ENCODE data around the gene TNP1.

TNP1 gene

DNA sequence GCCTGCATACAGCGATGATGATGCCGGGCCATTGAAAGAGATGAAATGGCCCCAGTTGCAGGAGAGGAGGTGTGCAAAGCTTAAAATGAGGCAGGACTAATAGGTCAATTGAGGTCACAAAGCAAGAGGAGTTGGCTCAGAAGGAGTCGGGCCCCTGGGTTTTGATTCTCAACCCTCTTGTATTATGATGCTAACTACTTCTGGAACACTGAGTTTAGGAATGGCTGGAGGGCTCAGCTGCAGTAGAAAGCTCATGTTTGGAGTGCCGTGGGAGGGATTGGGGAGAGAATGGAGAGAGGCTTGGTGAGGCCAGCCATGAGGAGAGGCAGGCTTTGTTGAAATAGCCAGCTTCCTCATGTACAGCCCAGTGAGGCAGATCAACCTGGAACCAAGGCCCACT, 4.8 kb downstream of the TNP1 start:
- TF ChIP-seq, protein P1, sequence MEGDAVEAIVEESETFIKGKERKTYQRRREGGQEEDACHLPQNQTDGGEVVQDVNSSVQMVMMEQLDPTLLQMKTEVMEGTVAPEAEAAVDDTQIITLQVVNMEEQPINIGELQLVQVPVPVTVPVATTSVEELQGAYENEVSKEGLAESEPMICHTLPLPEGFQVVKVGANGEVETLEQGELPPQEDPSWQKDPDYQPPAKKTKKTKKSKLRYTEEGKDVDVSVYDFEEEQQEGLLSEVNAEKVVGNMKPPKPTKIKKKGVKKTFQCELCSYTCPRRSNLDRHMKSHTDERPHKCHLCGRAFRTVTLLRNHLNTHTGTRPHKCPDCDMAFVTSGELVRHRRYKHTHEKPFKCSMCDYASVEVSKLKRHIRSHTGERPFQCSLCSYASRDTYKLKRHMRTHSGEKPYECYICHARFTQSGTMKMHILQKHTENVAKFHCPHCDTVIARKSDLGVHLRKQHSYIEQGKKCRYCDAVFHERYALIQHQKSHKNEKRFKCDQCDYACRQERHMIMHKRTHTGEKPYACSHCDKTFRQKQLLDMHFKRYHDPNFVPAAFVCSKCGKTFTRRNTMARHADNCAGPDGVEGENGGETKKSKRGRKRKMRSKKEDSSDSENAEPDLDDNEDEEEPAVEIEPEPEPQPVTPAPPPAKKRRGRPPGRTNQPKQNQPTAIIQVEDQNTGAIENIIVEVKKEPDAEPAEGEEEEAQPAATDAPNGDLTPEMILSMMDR (IDR thresholded peaks at IDR 0.05; ENCODE audit: unreplicated experiment in 3 of 3) = no peak
- Mint-ChIP-seq H3K27me3 (ENCODE audit: low read depth) (peaks cover 12% of the 10 kb centered on the region), H3K36me3 (ENCODE audit: low read depth) (no peaks in the 10 kb centered on the region), H3K4me3 (no peak overlapping the region), H3K9me3 (no peaks in the 10 kb centered on the region), H3K4me1 (peaks cover 68% of the 10 kb centered on the region), H3K27ac (no peak overlapping the region)

DNA sequence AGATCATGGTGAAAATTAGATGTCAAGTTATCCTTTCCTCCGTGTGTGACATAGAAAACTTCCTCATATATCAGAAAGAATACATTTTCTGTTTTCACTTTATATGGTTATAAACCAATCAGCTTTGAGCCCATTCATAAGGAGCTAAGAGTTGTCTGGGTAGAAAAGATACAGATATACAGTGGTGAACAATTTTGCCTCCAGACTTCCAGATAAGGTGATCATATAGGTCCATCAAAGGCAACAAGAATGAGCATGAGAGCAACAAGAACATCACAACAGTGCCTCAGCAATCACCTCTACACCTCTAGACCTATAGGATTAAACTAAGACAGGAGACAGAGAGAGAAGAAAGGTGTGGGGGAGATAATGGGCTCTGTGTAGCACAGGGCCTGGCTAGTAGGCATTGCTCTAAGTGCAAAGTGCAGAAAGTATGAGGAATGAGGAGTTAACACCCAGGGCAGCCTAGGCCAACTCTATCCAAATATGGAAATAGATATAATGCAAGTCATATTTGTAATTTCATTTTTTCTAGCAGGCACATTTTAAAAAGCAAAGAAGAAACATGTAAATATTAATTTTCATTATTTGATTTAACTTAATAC, 8.3 kb downstream of the TNP1 start:
- peaks cover 7% of the 10 kb centered on the region for H3K27me3 Mint-ChIP-seq (ENCODE audit: low read depth)
- H3K4me1 Mint-ChIP-seq = peaks cover 43% of the 10 kb centered on the region
- no peaks in the 10 kb centered on the region for H3K36me3 Mint-ChIP-seq (ENCODE audit: low read depth)
- peak overlapping the region; percentile 4 to 74 (median 6) for H3K27ac Mint-ChIP-seq
- no peak overlapping the region for H3K4me3 Mint-ChIP-seq
- no peaks in the 10 kb centered on the region for H3K9me3 Mint-ChIP-seq
- TF ChIP-seq, protein P1 (IDR thresholded peaks at IDR 0.05; ENCODE audit: unreplicated experiment in 3 of 3) = no peak

DNA sequence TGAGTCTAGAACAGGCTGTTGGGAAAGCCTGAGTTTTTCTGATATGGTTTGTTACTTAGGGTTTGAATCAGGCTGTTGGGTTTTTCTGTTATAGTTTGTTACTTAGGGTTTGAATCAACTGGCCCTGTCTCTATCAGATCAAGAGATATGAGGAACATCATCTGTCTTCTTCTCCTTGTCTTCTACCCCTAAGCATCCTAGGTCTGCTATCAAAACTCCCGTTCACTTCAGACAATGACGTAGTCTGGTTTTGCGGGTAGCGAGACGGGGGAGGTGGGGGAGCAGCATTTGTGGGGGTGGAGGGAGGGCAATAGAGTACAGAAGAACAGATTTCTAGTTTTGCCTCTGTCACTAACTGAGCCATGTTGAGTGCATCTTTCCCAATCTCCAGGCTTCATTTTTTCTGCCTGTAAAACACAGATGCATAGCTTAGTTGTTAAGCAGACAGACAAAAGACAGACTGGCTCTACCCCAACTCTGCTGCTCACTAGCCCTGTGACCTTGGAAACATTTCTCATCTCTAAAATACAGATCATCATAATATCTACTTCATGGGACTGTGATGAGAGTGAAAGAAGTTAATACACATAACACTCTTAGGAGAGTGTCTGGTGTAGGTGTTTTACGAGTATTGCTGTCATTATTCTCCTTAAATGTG, 9.1 kb downstream of the TNP1 start:
- peaks cover 35% of the 10 kb centered on the region for H3K4me1 Mint-ChIP-seq
- peaks cover 7% of the 10 kb centered on the region for H3K27me3 Mint-ChIP-seq (ENCODE audit: low read depth)
- TF ChIP-seq, protein P1 (IDR thresholded peaks at IDR 0.05; ENCODE audit: unreplicated experiment in 3 of 3) = no peak
- no peak overlapping the region for H3K4me3 Mint-ChIP-seq
- peaks cover 3% of the 10 kb centered on the region for H3K9me3 Mint-ChIP-seq
- peak overlapping the region; percentile 4 to 74 (median 6) for H3K27ac Mint-ChIP-seq
- no peaks in the 10 kb centered on the region for H3K36me3 Mint-ChIP-seq (ENCODE audit: low read depth)

DNA sequence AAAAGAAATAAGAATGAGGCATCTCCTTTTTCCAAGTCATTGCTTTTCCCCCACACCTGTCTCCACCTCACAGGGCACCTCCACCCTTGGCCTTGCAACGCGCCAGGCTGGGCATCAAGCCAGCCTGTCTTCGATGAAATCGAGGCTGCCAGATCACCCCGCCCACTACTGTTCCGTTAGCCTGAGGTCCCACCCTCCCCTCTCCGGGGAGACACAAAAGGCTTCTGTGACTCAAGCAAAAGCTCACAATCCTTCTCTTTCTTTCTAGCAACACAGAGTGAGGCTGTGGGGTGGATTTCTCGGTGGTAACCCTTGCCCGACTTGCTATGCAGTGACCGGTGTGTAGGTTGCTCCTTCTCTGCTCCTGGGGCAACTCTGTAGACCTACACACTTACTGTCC, 9.9 kb downstream of the TNP1 start:
- H3K27me3 Mint-ChIP-seq (ENCODE audit: low read depth) = peaks cover 3% of the 10 kb centered on the region
- TF ChIP-seq, protein P1 (IDR thresholded peaks at IDR 0.05; ENCODE audit: unreplicated experiment in 3 of 3) = no peak
- peaks cover 4% of the 10 kb centered on the region for H3K9me3 Mint-ChIP-seq
- H3K27ac Mint-ChIP-seq = peak overlapping the region in 2 of 3 experiments; percentile 41 to 74
- H3K36me3 Mint-ChIP-seq (ENCODE audit: low read depth) = no peaks in the 10 kb centered on the region
- no peak overlapping the region for H3K4me3 Mint-ChIP-seq
- peaks cover 32% of the 10 kb centered on the region for H3K4me1 Mint-ChIP-seq

DNA sequence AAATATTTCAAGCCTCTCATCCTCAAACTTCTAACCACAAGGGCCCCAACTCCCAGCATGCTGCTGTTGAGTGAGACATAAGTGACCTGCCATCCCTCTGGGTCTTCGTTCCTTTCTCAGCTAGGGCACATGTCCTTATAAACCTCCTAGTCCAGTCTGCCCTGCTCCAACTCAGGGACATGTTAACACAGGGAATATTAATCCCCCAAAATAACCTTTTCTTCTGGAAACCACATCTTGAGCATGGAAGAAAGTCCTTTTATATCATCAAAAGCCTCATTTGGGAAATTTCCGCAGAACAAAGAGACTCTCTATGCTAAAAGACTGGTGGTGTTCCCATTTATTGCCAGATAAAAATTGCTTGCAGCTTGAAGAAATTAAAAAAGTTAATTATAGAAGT, 14.4 kb downstream of the TNP1 start:
- H3K9me3 Mint-ChIP-seq = peaks cover 10% of the 10 kb centered on the region

More for the DNA sequence above, 14.4 kb downstream of the TNP1 start:
- Mint-ChIP-seq H3K4me3 (no peak overlapping the region), H3K27ac (peak overlapping the region in 1 of 3 experiments; percentile 15), H3K27me3 (ENCODE audit: low read depth) (no peaks in the 10 kb centered on the region), H3K4me1 (peaks cover 28% of the 10 kb centered on the region), H3K36me3 (ENCODE audit: low read depth) (no peaks in the 10 kb centered on the region)
- TF ChIP-seq, protein P1 (IDR thresholded peaks at IDR 0.05; ENCODE audit: unreplicated experiment in 3 of 3) = no peak
